Activated B cell treated with CpG ODN at 0.5 μM for 24 hours (primary cell): ENCODE data around the gene CD84. TPM values are rescaled to one million over a fixed set of nuclear protein-coding genes. Genes with fewer than 3 reads are reported as not detected.
"Not testable (repeated sequence)": the region's sequence is repeated elsewhere in the genome, so short reads cannot be mapped to it uniquely, and the experiment has no call there.

Source experiments
- ATAC-seq: fragments of 200-7000 bp; cut with Tn5 transposase; one replicate; pipeline ENCODE4 v1.10.0; 2021; ENCODE audit warnings: low read depth, mild to moderate bottlenecking, moderate library complexity
- CTCF ChIA-PET: fragments of 350-600 bp; sonication (Branson Sonifier 250); formaldehyde crosslinking; loops from one replicate; lab custom pipeline; 2021; ENCODE audit warnings: antibody characterized with exemption; lab: Charles Lee
- POLR2A ChIA-PET: fragments of 350-600 bp; sonication (Branson Sonifier 250); formaldehyde crosslinking; loops from one replicate; lab custom pipeline; 2021; ENCODE audit warnings: antibody characterized with exemption; lab: Charles Lee
- DNase-seq: peaks from one replicate; pipeline ENCODE4 v3.0.0; 2022
- H3K27ac Mint-ChIP-seq: one replicate; pipeline ENCODE4 v1.8.0; 2020; ENCODE audit warnings: mixed read lengths
- H3K27me3 Mint-ChIP-seq: one replicate; pipeline ENCODE4 v1.8.0; 2021; ENCODE audit warnings: mixed read lengths
- H3K36me3 Mint-ChIP-seq: one replicate; pipeline ENCODE4 v1.8.0; 2021; ENCODE audit warnings: low read depth, mixed read lengths
- H3K4me1 Mint-ChIP-seq: one replicate; pipeline ENCODE4 v1.8.0; 2021; ENCODE audit warnings: mixed read lengths
- H3K4me3 Mint-ChIP-seq: one replicate; pipeline ENCODE4 v1.8.0; 2020; ENCODE audit warnings: mild to moderate bottlenecking, mixed read lengths
- H3K9me3 Mint-ChIP-seq: one replicate; pipeline ENCODE4 v1.8.0; 2020; ENCODE audit warnings: mixed read lengths
- CTCF ChIP-seq: fragments of 200-600 bp; IDR thresholded peaks from one replicate; pipeline ENCODE4 v1.8.0; 2022; ENCODE audit warnings: antibody characterized with exemption, mild to moderate bottlenecking
- intact Hi-C: fragments of 100-400 bp; cut with micrococcal nuclease; formaldehyde crosslinking; loops from one replicate; pipeline ENCODE4 v1.15.1; 2024
- total RNA-seq: library from RNA; stranded (reverse); gene quantifications from 2 replicates; pipeline ENCODE4 v1.2.3, GENCODE V29; 2022

CD84 gene
- total RNA-seq, 1 donor from 2014 or later, result 65.5 TPM

- Mint-ChIP-seq H3K36me3 (peaks cover 70% of the 10 kb centered on the region), H3K4me3 (no peak overlapping the region), H3K9me3 (peaks cover 9% of the 10 kb centered on the region), H3K4me1 (peaks cover 71% of the 10 kb centered on the region), H3K27me3 (no peaks in the 10 kb centered on the region), H3K27ac (no peak overlapping the region)
- POLR2A ChIA-PET, result interaction anchor here (1.0 kb wide), 1 partner anchor 18 kb away, joined by 3 read pairs; no protein-coding TSS in a partner anchor
- TF ChIP-seq CTCF, result no peak
- DNase-seq (no peak), ATAC-seq (no peak)
- CTCF ChIA-PET, result interaction anchor here (0.8 to 1.3 kb wide), 2 partner anchors 11 kb away, joined by 3 read pairs; no protein-coding TSS in a partner anchor
- intact Hi-C loops, result no loop called here
These were observed 12.0 kb downstream of the CD84 start for GRCh38 chr1:160567341-160567740.

- Mint-ChIP-seq H3K9me3 (peaks cover 9% of the 10 kb centered on the region), H3K36me3 (peaks cover 70% of the 10 kb centered on the region), H3K27ac (peak overlapping the region; percentile 16), H3K4me1 (peaks cover 68% of the 10 kb centered on the region), H3K4me3 (no peak overlapping the region), H3K27me3 (no peaks in the 10 kb centered on the region)
- ChIA-PET POLR2A (interaction anchor here (0.6 to 0.7 kb wide), 2 partner anchors 39 to 121 kb away, joined by 3 read pairs; no protein-coding TSS in a partner anchor), CTCF (interaction anchor here (1.0 to 1.1 kb wide), 3 partner anchors 8 to 136 kb away, joined by 3 read pairs; no protein-coding TSS in a partner anchor)
- ATAC-seq, result no peak
- TF ChIP-seq CTCF, result no peak
- no peak for DNase-seq
- intact Hi-C loops, result loop anchor here (2.0 kb wide), 1 partner anchor 17 kb away; no protein-coding TSS in a partner anchor
These were observed 13.7 kb downstream of the CD84 start for GRCh38 chr1:160565564-160565963.

- H3K4me3 Mint-ChIP-seq, DNase-seq, H3K27ac Mint-ChIP-seq, H3K27me3 Mint-ChIP-seq, intact Hi-C loops, POLR2A ChIA-PET, ATAC-seq: not testable (repeated sequence)
- H3K9me3 Mint-ChIP-seq, result peaks cover 24% of the 10 kb centered on the region
- CTCF ChIA-PET, result interaction anchor here (0.6 kb wide), 1 partner anchor 271 kb away, joined by 3 read pairs; no protein-coding TSS in a partner anchor
- H3K36me3 Mint-ChIP-seq, result peaks cover 80% of the 10 kb centered on the region
- H3K4me1 Mint-ChIP-seq, result peaks cover 71% of the 10 kb centered on the region
These were observed 16.1 kb downstream of the CD84 start for GRCh38 chr1:160563230-160563629.

- H3K4me1 Mint-ChIP-seq, result peaks cover 67% of the 10 kb centered on the region
- intact Hi-C loops, CTCF ChIA-PET, ATAC-seq, H3K27ac Mint-ChIP-seq, DNase-seq, H3K27me3 Mint-ChIP-seq, POLR2A ChIA-PET, H3K4me3 Mint-ChIP-seq: not testable (repeated sequence)
- peaks cover 24% of the 10 kb centered on the region for H3K9me3 Mint-ChIP-seq
- peaks cover 77% of the 10 kb centered on the region for H3K36me3 Mint-ChIP-seq
These were observed 16.6 kb downstream of the CD84 start for GRCh38 chr1:160562745-160563144.

GRCh38 chr1:160560806-160561205 is 18.5 kb downstream of the CD84 start:
- H3K4me1 Mint-ChIP-seq, result peaks cover 56% of the 10 kb centered on the region
- ATAC-seq (no peak), DNase-seq (no peak)
- H3K36me3 Mint-ChIP-seq, result peaks cover 69% of the 10 kb centered on the region
- CTCF ChIA-PET, result interaction anchor here (2.6 kb wide), 1 partner anchor 17 kb away, joined by 6 read pairs; no protein-coding TSS in a partner anchor
- no peak for TF ChIP-seq CTCF
- peaks cover 24% of the 10 kb centered on the region for H3K9me3 Mint-ChIP-seq
- peak overlapping the region; percentile 26 for H3K27ac Mint-ChIP-seq
- intact Hi-C loops, result loop anchor here (1.0 to 2.0 kb wide), 2 partner anchors 7 to 14 kb away; no protein-coding TSS in a partner anchor
- H3K4me3 Mint-ChIP-seq, result peak overlapping the region; percentile 21
- POLR2A ChIA-PET, result interaction anchor here (1.9 kb wide), 1 partner anchor 9 kb away, joined by 4 read pairs; no protein-coding TSS in a partner anchor
- H3K27me3 Mint-ChIP-seq, result no peaks in the 10 kb centered on the region

GRCh38 chr1:160560045-160560705 is 19.1 kb downstream of the CD84 start:
- DNase-seq, result no peak
- Mint-ChIP-seq H3K27me3 (no peaks in the 10 kb centered on the region), H3K27ac (peak overlapping the region; percentile 26), H3K9me3 (peaks cover 24% of the 10 kb centered on the region), H3K4me3 (no peak overlapping the region), H3K4me1 (peaks cover 50% of the 10 kb centered on the region), H3K36me3 (peaks cover 69% of the 10 kb centered on the region)
- TF ChIP-seq CTCF, result no peak
- ChIA-PET CTCF (interaction anchor here (2.6 kb wide), 1 partner anchor 16 kb away, joined by 6 read pairs; no protein-coding TSS in a partner anchor), POLR2A (interaction anchor here (1.9 kb wide), 1 partner anchor 10 kb away, joined by 4 read pairs; no protein-coding TSS in a partner anchor)
- intact Hi-C loops, result loop anchor here (1.0 to 2.0 kb wide), 2 partner anchors 8 to 15 kb away; no protein-coding TSS in a partner anchor
- ATAC-seq, result no peak

- ChIA-PET CTCF (interaction anchor here (2.6 kb wide), 1 partner anchor 15 kb away, joined by 6 read pairs; no protein-coding TSS in a partner anchor), POLR2A (interaction anchor here (1.2 kb wide), 1 partner anchor 16 kb away, joined by 3 read pairs; no protein-coding TSS in a partner anchor)
- Mint-ChIP-seq H3K4me1 (peaks cover 45% of the 10 kb centered on the region), H3K36me3 (peaks cover 63% of the 10 kb centered on the region), H3K27ac (peak overlapping the region; percentile 19), H3K9me3 (peaks cover 24% of the 10 kb centered on the region)
- not testable (repeated sequence) for H3K4me3 Mint-ChIP-seq, ATAC-seq, H3K27me3 Mint-ChIP-seq, DNase-seq
- intact Hi-C loops, result loop anchor here (2.0 kb wide), 1 partner anchor 15 kb away; no protein-coding TSS in a partner anchor
These were observed 19.9 kb downstream of the CD84 start for GRCh38 chr1:160559437-160559836.
